Fibroblast of skin of right biceps (primary cell): ENCODE results near the gene PHOX2B.

Source experiments
- DNase-seq: peaks from one replicate; pipeline ENCODE4 v3.0.0-alpha.2; 2013

Gene PHOX2B

DNA sequence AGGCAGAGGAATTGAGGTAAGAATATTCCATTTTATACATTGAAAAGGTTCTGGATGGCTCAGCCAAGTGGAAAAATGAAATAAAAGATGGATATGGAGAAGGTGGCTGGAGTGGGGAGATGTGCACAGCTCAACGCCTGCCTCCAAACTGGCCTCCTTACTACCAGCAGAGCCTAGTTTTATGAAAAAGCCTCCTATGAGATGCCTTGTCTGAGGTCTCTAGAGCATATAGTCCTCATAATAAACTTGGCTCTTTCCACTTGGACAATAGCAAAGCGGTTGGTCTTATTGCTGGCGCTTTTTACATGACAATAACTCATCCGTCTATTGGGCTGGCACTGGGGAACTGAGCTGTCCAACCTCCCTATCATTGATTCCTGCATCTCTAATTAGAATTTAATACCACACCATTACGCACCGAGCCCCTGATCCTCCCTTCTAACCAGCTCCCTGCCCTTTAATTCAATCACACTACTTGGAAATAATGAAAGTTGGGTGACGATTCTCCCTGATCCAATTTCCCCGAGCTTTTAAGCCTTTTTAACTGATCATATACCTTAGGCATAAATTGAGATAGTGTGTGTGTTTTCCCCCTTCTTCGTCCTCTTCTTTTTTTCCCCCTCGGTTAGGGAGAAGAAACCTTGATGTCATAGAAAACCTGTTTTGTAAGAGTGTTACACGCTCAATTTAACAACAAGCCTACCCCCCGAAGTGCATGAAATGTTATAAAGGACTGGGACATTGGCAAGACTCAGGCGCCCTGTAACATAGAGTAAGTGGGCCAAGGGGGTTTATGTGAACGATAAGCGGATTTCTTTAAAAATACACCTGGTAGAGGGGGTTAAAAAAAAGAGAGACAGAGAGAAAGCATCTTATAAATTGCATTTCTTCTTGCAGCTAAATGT, at the start of gene PHOX2B:
TSS of gene PHOX2B (minus strand) at position 155 of the 905 bp plus-strand sequence. CDS start at position 40, 115 bp downstream.
- DNase-seq, result no peak

- no peak for DNase-seq
These were observed 48.7 kb upstream of the PHOX2B start for GRCh38 chr4:41797260-41797659.

DNA sequence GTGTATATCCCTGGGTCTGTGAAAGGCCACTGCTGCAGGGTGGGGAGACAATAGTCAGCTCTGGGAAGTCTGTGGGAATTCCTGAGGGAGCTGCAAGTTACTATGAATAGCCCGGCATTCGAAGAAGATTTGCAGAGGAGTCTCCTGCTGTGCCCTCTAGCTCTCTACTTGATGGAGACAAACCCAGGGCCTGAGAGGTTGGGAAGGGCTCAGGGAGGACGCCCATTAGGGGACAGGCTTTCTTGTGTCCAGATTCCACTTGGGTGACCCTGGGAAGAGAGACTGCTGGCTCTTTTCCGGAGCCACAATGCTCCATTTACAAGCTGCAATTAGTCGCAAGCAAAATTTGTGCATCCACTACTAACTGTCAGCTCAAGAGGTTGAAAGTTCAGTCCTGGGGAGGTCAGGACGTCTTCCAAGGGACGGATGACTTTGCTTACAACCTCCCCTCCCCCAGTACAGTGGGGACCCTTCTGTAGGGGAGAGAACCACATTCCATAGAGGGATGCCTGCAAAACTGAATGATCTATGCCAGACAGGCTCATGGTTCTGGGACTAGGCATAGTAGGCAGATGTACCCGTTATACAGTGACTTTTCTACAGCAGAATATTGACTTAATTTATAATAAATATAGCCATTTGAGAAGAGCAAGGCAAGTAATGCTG, 48.2 kb upstream of the PHOX2B start:
- DNase-seq, result no peak

- DNase-seq, result no peak
These were observed 47.4 kb upstream of the PHOX2B start for GRCh38 chr4:41795796-41796385.

DNA sequence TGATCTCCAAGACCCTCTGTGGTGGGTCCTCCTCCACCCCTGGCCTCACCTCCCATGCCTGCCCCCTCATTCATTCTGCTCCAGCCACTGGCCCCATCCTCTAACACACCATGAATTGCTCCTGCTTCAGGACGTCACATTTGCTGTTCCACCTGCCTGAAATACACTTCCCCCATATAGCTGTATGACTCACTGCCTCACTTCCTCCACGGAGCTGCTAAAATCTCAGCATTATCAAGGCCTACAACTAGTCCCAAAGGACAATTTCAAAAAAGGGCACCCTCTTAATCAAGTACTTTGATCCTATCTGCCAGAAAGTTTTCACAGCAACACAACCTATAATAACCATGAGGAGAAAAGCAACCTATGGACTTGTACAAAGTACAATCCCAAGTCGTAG, 43.6 kb upstream of the PHOX2B start:
- no peak for DNase-seq

GRCh38 chr4:41791557-41791956, 43.0 kb upstream of the PHOX2B start:
- no peak for DNase-seq

DNA sequence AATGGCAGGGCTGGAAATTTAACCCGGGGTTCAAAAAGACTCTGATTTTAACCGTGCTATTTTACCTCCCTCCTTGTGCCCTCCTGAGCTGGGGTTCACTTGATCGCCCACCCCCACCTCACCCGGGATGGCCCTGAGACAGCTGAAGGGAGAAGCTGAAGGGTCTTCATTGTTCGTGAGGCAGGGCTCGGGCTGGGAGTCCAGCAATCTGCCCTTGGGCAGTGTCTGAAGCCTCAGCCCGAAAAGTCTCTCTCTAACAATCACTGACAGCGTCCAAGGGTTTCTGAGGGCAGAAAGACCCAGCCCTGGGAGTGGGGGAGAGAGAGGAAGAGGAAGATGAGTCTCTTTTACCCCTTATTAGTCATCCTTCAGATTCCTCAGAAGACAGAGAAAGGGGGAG, 39.4 kb upstream of the PHOX2B start:
- no peak for DNase-seq

DNA sequence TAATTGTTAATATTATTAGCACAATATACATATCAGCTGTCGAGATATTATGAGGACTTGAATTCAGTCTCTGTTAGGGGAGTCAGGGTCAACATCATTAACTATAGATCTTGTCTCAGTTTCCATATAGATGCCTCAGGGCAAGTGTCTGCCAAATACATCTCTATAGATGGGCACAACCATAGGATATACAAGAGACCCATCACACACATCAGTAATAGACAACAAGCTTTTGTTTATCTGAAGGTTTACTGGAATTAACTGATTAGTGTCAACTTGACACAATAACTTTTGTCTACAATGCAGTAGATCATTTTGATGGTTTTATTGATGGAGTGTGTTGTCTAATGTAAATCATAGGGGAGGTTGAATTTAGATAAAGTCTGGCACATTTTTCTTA, 37.1 kb upstream of the PHOX2B start:
- no peak for DNase-seq

DNA sequence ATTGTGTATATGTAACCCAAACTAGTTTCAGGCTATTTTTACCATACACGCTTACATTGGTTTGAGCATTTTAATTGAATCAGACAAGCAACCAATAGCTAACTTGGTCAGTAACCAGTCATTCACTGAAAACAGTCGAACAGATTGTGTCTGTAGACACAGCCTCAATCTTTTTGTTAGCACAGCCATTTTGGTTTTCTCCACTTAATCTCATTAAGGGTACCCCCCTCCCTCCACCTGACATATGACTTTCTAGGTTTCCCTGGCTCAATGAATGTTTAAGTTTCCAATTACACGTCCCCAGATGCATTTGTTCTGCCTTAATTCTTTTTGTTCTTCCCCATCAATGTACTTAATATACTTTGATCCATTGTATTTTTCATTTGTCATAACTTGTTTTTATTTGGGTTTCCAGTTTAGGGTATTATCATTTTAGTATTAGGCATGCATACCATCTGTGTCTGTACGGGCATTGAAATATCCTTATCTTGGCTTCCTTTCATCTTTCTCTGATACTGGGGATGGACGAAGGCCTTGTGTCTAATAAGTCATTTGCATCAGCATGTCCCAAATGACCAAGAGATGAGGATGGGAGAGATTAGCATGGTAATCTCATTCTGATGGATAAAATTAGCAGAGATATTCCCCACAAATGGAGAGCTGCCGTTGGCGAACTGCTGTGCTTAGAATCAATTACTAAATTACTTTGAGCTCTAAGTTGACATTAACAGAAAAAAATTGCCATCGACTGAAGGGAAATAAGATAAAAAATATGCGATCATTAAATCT, 35.9 kb upstream of the PHOX2B start:
- DNase-seq, result no peak

DNA sequence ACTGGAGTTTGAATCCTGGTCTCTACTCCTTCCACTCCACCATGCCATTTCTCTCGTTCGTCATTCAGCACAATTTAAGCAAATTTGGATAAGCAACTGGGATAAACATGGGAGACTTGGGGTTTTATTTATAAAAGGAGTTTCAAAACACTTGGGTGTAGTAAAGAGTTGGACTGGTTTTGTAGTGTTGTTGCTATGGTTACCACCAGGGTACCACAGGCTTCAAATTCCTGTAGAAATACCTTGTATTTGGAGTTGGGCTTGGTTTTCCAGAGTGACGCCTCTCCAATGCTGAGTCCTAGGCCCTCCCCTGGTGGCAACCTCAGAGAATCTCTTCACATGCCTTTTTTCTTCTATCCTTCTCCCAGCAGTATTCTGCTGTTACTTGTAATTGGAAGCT, 27.9 kb upstream of the PHOX2B start:
- DNase-seq, result no peak

GRCh38 chr4:41763729-41764128, 15.2 kb upstream of the PHOX2B start:
- no peak for DNase-seq

GRCh38 chr4:41758884-41759283, 10.4 kb upstream of the PHOX2B start:
- DNase-seq, result no peak

DNA sequence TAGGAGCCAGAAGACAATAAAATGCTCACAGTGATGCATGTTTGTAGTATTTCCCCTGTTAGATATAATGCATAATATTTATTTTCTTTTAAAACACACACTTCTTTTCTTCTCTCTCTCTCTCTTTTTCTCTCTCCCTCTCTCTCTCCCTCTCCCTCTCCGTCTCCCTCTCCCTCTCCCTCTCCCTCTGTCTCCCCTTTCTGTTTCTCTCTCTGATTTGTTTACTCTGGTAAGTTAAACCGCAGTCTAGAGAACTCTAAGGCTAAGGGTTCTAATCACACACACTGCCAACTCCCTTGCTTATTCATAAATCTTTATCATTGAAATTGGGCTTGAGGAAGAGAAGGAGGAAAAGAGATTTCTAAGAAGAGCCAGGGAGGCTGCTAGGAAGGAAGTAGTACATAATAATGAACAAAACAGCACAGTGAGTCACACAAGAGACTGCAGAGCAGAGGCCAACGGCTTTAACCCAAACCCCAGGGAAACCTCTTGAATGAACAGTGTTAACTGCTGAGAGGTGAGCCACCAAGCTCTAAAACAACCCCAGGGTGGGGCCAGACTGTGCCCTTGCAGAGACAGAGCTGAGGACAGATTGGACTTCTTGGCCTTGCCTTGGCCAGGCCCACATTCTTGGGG, 9.1 kb upstream of the PHOX2B start:
- DNase-seq, result no peak

GRCh38 chr4:41753942-41754341, 5.4 kb upstream of the PHOX2B start:
- no peak for DNase-seq

- no peak for DNase-seq
These were observed 3.7 kb upstream of the PHOX2B start for GRCh38 chr4:41752081-41752836.

DNA sequence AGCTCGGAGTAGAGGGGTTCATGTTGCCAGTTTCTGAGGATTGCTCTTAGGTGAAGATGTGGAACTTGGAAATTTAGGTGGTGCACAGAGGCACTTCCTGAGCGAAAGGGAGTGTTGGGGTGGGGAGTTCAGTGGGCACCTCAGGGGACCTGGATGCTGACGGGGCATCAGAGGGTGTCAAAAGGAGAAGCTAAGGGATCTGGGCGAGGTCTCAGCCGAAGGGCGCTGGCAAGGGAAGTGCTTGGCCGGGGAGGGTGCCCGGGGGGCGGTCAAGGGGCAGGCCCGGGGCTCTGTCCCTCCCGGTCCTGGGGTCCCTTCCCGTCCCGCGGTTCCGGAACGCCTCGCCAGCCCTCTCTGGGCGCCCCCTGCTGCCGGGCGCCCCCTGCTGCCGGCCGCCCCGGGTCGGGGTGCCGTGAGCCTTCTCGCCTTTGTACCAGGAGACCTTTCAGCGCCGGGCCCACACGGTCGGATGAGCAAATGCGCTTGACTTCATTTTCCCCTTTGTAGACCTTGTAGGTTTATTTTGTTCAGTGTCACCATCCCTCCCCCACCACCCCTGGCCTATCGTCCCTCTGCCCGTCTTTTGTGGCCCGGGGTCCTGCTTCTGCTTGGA, 3.0 kb upstream of the PHOX2B start:
- DNase-seq, result no peak

GRCh38 chr4:41750626-41751448, 2.3 kb upstream of the PHOX2B start:
- DNase-seq, result no peak

GRCh38 chr4:41750121-41750625, 1.6 kb upstream of the PHOX2B start:
- DNase-seq, result no peak

DNA sequence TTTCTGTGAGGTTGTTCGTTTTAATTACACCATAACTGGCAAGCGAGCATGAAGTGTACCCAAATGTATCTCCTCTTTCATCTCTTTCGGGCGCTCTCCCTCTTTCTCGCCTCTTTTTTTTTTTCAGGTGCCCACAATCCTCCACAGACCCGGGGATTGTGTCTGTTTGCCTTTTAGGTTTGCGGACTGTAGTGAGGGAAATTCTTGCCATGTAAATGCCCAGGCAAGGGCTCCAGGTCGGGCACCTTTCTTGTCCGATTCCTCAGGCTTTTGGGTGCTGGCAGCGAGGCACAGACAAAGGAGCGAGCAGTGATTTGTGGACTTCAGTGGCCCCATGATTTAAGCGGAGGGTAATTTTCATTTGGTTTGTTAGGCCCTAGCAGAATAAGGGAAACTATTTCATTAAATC, 1.1 kb upstream of the PHOX2B start:
- DNase-seq, result no peak

DNA sequence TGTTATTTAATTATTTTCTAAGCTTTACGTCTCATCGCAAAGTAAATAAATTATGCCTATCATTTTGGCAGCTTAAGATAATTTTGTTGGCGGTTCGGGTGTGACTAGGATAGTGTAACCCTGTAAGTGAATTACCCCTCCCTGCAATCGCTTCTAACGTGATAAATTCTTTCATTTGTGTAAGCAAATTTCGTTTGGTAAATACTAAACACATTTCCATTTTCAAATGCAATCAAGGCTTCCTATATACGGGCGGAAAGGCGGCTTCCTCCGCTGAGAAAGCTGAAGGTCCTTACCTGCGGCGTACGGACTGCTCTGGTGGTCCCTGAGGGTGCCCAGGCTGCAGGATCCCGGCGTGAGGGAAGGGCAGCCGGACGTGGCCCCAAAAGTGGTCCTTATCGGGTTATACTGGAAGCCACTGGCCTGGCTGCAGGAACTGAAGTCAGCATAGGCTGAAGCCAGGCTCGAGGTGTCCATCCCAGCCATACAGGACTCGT, 403 bp downstream of the PHOX2B start:
- no peak for DNase-seq
